Stomach smooth muscle (tissue), 2 donors: ENCODE measurements around the gene ACTRT2.

ENCODE experiments used
- H3K27ac ChIP-seq: one replicate; pipeline ENCODE4 v1.7.0; 2013; ENCODE audit warnings: mild to moderate bottlenecking, low read length, inconsistent platforms
- H3K27me3 ChIP-seq, 2 donors: one replicate each; pipeline ENCODE4 v1.7.0; 2013; ENCODE audit warnings: low read length in 2 of 2; ENCODE audit not compliant: insufficient read depth in 2 of 2, control insufficient read depth in 1 of 2
- H3K36me3 ChIP-seq, 2 donors: one replicate each; pipeline ENCODE4 v1.7.0; 2013; ENCODE audit warnings: low read length in 2 of 2; ENCODE audit not compliant: control insufficient read depth in 2 of 2, insufficient read depth in 2 of 2
- H3K4me1 ChIP-seq: one replicate; pipeline ENCODE4 v1.7.0; 2013; ENCODE audit warnings: low read length; ENCODE audit not compliant: control insufficient read depth, insufficient read depth
- H3K4me3 ChIP-seq, 2 donors: one replicate each; pipeline ENCODE4 v1.7.0; 2013; ENCODE audit warnings: low read length in 2 of 2
- H3K9ac ChIP-seq, 2 donors: one replicate each; pipeline ENCODE4 v1.7.0; 2013; ENCODE audit warnings: low read length in 2 of 2, mild to moderate bottlenecking in 1 of 2
- H3K9me3 ChIP-seq, 2 donors: one replicate each; pipeline ENCODE4 v1.7.0; 2013; ENCODE audit warnings: low read length in 2 of 2; ENCODE audit not compliant: control insufficient read depth in 2 of 2
- donor health status: healthy.
- donor health status: Pancreatic carcinoma.

The ACTRT2 gene

GRCh38 chr1:3021233-3021671 lies at the start of gene ACTRT2:
ACTRT2 (plus strand) TSS chr1:3021467; CDS start chr1:3021687, 220 bp downstream.
- no peaks in the 10 kb centered on the region for H3K4me1 ChIP-seq
- no peak within 1 kb of the TSS for H3K4me3 ChIP-seq
- no peaks in the 10 kb centered on the region for H3K9me3 ChIP-seq
- no peak within 1 kb of the TSS for H3K27ac ChIP-seq
- H3K27me3 ChIP-seq: peaks cover 6 to 8% of the 10 kb centered on the region in 2 donors
- H3K9ac ChIP-seq: no peak within 1 kb of the TSS
- no peaks in the 10 kb centered on the region for H3K36me3 ChIP-seq

- no peak overlapping the region for H3K27ac ChIP-seq
- no peaks in the 10 kb centered on the region for H3K4me1 ChIP-seq
- no peaks in the 10 kb centered on the region for H3K9me3 ChIP-seq
- peaks cover 12 to 17% of the 10 kb centered on the region in 2 donors for H3K27me3 ChIP-seq
- H3K9ac ChIP-seq: no peak overlapping the region
- H3K4me3 ChIP-seq: no peak overlapping the region
- H3K36me3 ChIP-seq: no peaks in the 10 kb centered on the region
These were observed 49.7 kb upstream of the ACTRT2 start for GRCh38 chr1:2971609-2972008.

GRCh38 chr1:2972011-2972878 lies 49.0 kb upstream of the ACTRT2 start:
- Histone ChIP-seq H3K4me3 (no peak overlapping the region), H3K4me1 (no peaks in the 10 kb centered on the region), H3K36me3 (no peaks in the 10 kb centered on the region), H3K27ac (no peak overlapping the region), H3K9me3 (no peaks in the 10 kb centered on the region), H3K27me3 (peaks cover 12 to 17% of the 10 kb centered on the region in 2 donors), H3K9ac (no peak overlapping the region)

- H3K9ac ChIP-seq: no peak overlapping the region
- H3K27ac ChIP-seq: no peak overlapping the region
- H3K36me3 ChIP-seq: no peaks in the 10 kb centered on the region
- H3K4me1 ChIP-seq: no peaks in the 10 kb centered on the region
- no peaks in the 10 kb centered on the region for H3K9me3 ChIP-seq
- peaks cover 9 to 14% of the 10 kb centered on the region in 2 donors for H3K27me3 ChIP-seq
- no peak overlapping the region for H3K4me3 ChIP-seq
These were observed 48.2 kb upstream of the ACTRT2 start for GRCh38 chr1:2972879-2973575.

- Histone ChIP-seq H3K4me3 (no peak overlapping the region), H3K9me3 (no peaks in the 10 kb centered on the region), H3K9ac (no peak overlapping the region), H3K27ac (no peak overlapping the region), H3K4me1 (no peaks in the 10 kb centered on the region), H3K27me3 (peaks cover 9 to 15% of the 10 kb centered on the region in 2 donors), H3K36me3 (no peaks in the 10 kb centered on the region)
These were observed 47.4 kb upstream of the ACTRT2 start for GRCh38 chr1:2973601-2974593.

GRCh38 chr1:2974701-2975301 lies 46.5 kb upstream of the ACTRT2 start:
- no peak overlapping the region for H3K27ac ChIP-seq
- H3K9me3 ChIP-seq: no peaks in the 10 kb centered on the region
- H3K4me1 ChIP-seq: no peaks in the 10 kb centered on the region
- no peak overlapping the region for H3K4me3 ChIP-seq
- H3K9ac ChIP-seq: no peak overlapping the region
- peaks cover 9 to 11% of the 10 kb centered on the region in 2 donors for H3K27me3 ChIP-seq
- no peaks in the 10 kb centered on the region for H3K36me3 ChIP-seq

GRCh38 chr1:2975466-2976179 lies 45.6 kb upstream of the ACTRT2 start:
- Histone ChIP-seq H3K36me3 (no peaks in the 10 kb centered on the region), H3K4me1 (no peaks in the 10 kb centered on the region), H3K27me3 (peaks cover 5 to 9% of the 10 kb centered on the region in 2 donors), H3K27ac (no peak overlapping the region), H3K9ac (no peak overlapping the region), H3K4me3 (no peak overlapping the region), H3K9me3 (no peaks in the 10 kb centered on the region)

GRCh38 chr1:2976180-2976562 lies 45.1 kb upstream of the ACTRT2 start:
- no peaks in the 10 kb centered on the region for H3K4me1 ChIP-seq

GRCh38 chr1:2977886-2978611 lies 43.2 kb upstream of the ACTRT2 start:
- Histone ChIP-seq H3K4me1 (no peaks in the 10 kb centered on the region), H3K27me3 (peaks cover 0 to 7% of the 10 kb centered on the region in 2 donors), H3K9me3 (no peaks in the 10 kb centered on the region), H3K9ac (no peak overlapping the region), H3K4me3 (no peak overlapping the region), H3K36me3 (no peaks in the 10 kb centered on the region), H3K27ac (no peak overlapping the region)

More at GRCh38 chr1:2976180-2976562, 45.1 kb upstream of the ACTRT2 start:
- Histone ChIP-seq H3K9ac (no peak overlapping the region), H3K36me3 (no peaks in the 10 kb centered on the region), H3K4me3 (no peak overlapping the region), H3K9me3 (no peaks in the 10 kb centered on the region), H3K27ac (no peak overlapping the region), H3K27me3 (peaks cover 5 to 9% of the 10 kb centered on the region in 2 donors)
